ENCODE results near the gene ZNF22.

The ZNF22 gene

DNA sequence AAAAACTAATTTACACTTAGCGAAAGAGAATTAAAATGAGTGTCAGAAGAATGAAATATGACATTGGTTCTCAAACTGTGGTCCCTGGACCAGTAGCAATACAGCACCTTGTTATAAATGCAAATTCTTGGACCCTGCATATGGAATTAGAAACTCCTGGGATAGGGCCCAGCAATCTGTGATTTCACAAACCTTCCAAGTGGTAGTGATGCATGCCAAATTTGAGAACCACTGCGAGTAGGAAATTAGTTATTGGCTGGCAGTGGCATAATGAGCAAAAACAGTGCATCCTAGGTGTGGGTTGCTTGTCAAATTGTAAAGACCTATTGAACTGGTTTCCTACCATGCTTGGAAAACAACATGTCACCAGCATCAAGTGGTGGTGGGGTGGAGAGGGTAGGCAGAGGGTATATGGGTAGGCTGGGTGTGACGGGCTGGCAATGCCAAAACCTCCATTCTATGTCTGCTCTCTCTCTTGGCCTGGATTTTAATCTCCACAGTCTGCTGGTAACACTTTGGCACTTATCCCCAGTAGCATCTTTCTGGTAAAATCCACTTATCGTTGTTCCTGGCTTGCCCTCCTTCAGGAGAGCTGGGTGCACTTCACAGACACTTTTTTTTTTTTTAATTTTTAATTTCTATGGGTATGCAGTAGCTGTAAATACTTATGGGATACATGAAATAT lies 50.0 kb downstream of the ZNF22 start:
- DNase-seq (ENCODE audit: extremely low spot score), result no peak
- CTCF ChIA-PET, result no interaction called here
- POLR2A ChIA-PET, result no interaction called here
- TF ChIP-seq, protein P1, sequence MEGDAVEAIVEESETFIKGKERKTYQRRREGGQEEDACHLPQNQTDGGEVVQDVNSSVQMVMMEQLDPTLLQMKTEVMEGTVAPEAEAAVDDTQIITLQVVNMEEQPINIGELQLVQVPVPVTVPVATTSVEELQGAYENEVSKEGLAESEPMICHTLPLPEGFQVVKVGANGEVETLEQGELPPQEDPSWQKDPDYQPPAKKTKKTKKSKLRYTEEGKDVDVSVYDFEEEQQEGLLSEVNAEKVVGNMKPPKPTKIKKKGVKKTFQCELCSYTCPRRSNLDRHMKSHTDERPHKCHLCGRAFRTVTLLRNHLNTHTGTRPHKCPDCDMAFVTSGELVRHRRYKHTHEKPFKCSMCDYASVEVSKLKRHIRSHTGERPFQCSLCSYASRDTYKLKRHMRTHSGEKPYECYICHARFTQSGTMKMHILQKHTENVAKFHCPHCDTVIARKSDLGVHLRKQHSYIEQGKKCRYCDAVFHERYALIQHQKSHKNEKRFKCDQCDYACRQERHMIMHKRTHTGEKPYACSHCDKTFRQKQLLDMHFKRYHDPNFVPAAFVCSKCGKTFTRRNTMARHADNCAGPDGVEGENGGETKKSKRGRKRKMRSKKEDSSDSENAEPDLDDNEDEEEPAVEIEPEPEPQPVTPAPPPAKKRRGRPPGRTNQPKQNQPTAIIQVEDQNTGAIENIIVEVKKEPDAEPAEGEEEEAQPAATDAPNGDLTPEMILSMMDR (IDR thresholded peaks at IDR 0.05; ENCODE audit: control extremely low read depth, extremely low read depth, low read depth, missing control alignments), result no peak

DNA sequence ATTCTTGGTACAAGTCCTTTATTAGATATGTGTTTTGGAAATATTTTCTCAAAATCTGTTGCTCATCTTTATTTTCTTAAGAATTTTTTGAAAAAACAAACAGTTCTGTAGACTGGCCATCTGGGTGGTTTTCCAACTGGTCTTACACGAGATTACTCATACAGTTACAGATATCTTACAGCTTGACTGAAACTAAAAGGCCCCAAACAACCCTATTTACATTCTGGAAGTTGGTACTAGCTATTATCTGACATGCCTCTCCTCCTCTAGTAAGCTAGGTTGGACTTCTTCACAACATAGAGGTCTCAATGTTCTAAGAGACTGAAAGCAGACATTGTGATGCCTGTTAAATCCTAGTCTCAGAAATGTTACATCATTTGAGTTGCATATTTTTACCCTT lies 52.0 kb downstream of the ZNF22 start:
- no peak for DNase-seq (ENCODE audit: extremely low spot score)
- ChIA-PET CTCF (no interaction called here), POLR2A (no interaction called here)
- TF ChIP-seq, protein P1 (IDR thresholded peaks at IDR 0.05; ENCODE audit: control extremely low read depth, extremely low read depth, low read depth, missing control alignments), result no peak

DNA sequence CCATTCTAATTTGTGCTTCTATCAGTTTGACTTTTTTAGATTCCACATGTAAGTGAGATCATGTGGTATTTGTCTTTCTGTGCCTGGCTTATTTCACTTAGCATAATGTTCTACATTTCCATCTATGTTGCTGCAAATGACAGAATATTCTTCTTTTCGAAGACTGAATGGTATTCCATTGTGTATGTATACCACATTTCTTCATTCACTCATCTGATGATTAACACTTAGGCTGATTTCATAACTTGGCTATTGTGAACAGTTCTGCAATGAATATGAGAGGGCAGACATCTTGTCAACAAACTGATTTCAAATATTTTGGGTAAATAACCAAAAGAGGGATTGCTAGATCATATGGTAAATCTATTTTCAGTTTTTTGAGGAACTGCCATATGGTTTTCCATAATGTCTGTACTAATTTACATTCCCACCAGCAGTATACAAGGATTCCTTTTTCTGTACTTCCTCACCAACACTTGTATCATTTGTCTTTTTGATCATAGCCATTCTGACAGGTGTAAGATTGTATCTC lies 52.9 kb downstream of the ZNF22 start:
- DNase-seq (ENCODE audit: extremely low spot score), result no peak
- ChIA-PET CTCF (no interaction called here), POLR2A (no interaction called here)
- TF ChIP-seq, protein P1 (IDR thresholded peaks at IDR 0.05; ENCODE audit: control extremely low read depth, extremely low read depth, low read depth, missing control alignments), result no peak
